GM23248 (cell line): Measurements from ENCODE around the gene SLC16A8. TPM values are rescaled to one million over a fixed set of nuclear protein-coding genes. Genes with fewer than 3 reads are reported as not detected.
A peak's percentile ranks its signal among the peaks of the same experiment; 100 is the strongest.

Source experiments
- DNase-seq: peaks from one replicate; pipeline ENCODE4 v3.0.0-alpha.2; 2015
- H2AFZ ChIP-seq: fragments of 200-600 bp; sonication (generic); 2 replicates; pipeline ENCODE4 v1.6.1; 2016; ENCODE audit warnings: antibody characterized with exemption
- H3F3A ChIP-seq: fragments of 200-600 bp; sonication (generic); 2 replicates; pipeline ENCODE4 v1.6.1; 2016; ENCODE audit warnings: mild to moderate bottlenecking, antibody characterized with exemption, mixed run types; ENCODE audit not compliant: insufficient read depth
- H3K27ac ChIP-seq: fragments of 200-600 bp; sonication (generic); 2 replicates; pipeline ENCODE4 v1.5.1; 2016; ENCODE audit warnings: mild to moderate bottlenecking
- H3K27me3 ChIP-seq: fragments of 200-600 bp; sonication (generic); replicated peaks from 2 replicates; pipeline ENCODE4 v1.6.1; 2016; ENCODE audit warnings: mild to moderate bottlenecking; ENCODE audit not compliant: insufficient read depth
- H3K36me3 ChIP-seq: fragments of 200-600 bp; sonication (generic); 2 replicates; pipeline ENCODE4 v1.6.1; 2016; ENCODE audit warnings: low read depth, mild to moderate bottlenecking
- H3K4me1 ChIP-seq: fragments of 200-600 bp; sonication (generic); 2 replicates; pipeline ENCODE4 v1.6.1; 2016; ENCODE audit warnings: mild to moderate bottlenecking; ENCODE audit not compliant: insufficient read depth
- H3K4me2 ChIP-seq: fragments of 200-600 bp; sonication (generic); one replicate; pipeline ENCODE4 v1.6.1; 2016; ENCODE audit warnings: mild to moderate bottlenecking; ENCODE audit not compliant: unreplicated experiment
- H3K4me3 ChIP-seq: fragments of 200-600 bp; sonication (generic); 2 replicates; pipeline ENCODE4 v1.5.1; 2016; ENCODE audit warnings: mild to moderate bottlenecking
- H3K79me2 ChIP-seq: fragments of 200-600 bp; sonication (generic); 2 replicates; pipeline ENCODE4 v1.6.1; 2016; ENCODE audit warnings: mild to moderate bottlenecking; ENCODE audit not compliant: insufficient read depth
- H3K9ac ChIP-seq: fragments of 200-600 bp; sonication (generic); 2 replicates; pipeline ENCODE4 v1.6.1; 2016; ENCODE audit warnings: mild to moderate bottlenecking
- H3K9me2 ChIP-seq: fragments of 200-600 bp; sonication (generic); 2 replicates; pipeline ENCODE4 v1.6.1; 2016; ENCODE audit warnings: mixed run types, mild to moderate bottlenecking, moderate library complexity; ENCODE audit not compliant: insufficient read depth
- H3K9me3 ChIP-seq: fragments of 200-600 bp; sonication (generic); one replicate; pipeline ENCODE4 v1.6.1; 2017; ENCODE audit warnings: low read depth
- H4K20me1 ChIP-seq: fragments of 200-600 bp; sonication (generic); 2 replicates; pipeline ENCODE4 v1.6.0; 2016; ENCODE audit not compliant: insufficient read depth
- EZH2 ChIP-seq: fragments of 200-600 bp; sonication (generic); IDR thresholded peaks from 2 replicates; pipeline ENCODE4 v1.6.1; 2018; ENCODE audit warnings: antibody characterized with exemption, mild to moderate bottlenecking; ENCODE audit not compliant: insufficient read depth, poor library complexity, severe bottlenecking
- EZH2phosphoT487 ChIP-seq: fragments of 200-600 bp; sonication (generic); IDR thresholded peaks from 2 replicates; pipeline ENCODE4 v1.6.1; 2018; ENCODE audit warnings: antibody characterized with exemption, moderate library complexity, mild to moderate bottlenecking, low read depth; ENCODE audit not compliant: insufficient read depth
- WGBS, 2 experiments: methylation state at CpG; one replicate each; pipeline ENCODE4 v1.1.6; 2015 to 2017; ENCODE audit warnings: low lambda C conversion rate in 2 of 2, low coverage in 1 of 2; ENCODE audit errors: missing lambda C conversion rate in 2 of 2; 5-methylcytosine and 5-hydroxymethylcytosine counted together
- in situ Hi-C: fragments of 300-500 bp; cut with MboI; formaldehyde crosslinking; loops from 2 replicates; pipeline ENCODE4 v1.15.0; 2020
- polyA plus RNA-seq: library from polyadenylated mRNA; unstranded; fragments of >200 nt; fragmentation: Nextera tagmentation; extraction: Ambion mirVana; gene quantifications from 2 replicates; pipeline ENCODE4 v1.2.1, GENCODE V29; 2016
- total RNA-seq: library from RNA; depleted of rRNA; stranded (reverse); fragments of >200 nt; shearing (Covaris generic); gene quantifications from 2 replicates; pipeline ENCODE4 v1.2.3, GENCODE V29; 2014

SLC16A8 gene
- total and polyA plus RNA-seq, 2 experiments from 2014 or later, result 1.3 to 1.4 TPM

GRCh38 chr22:38066381-38067027 lies 17.5 kb downstream of the SLC16A8 start:
- Histone ChIP-seq H3K9me3 (no peaks in the 10 kb centered on the region), H3K79me2 (no peaks in the 10 kb centered on the region), H3K4me1 (no peaks in the 10 kb centered on the region), H3F3A (no peaks in the 10 kb centered on the region), H3K4me2 (no peak overlapping the region), H3K27ac (no peak overlapping the region), H3K36me3 (no peaks in the 10 kb centered on the region), H3K9ac (no peak overlapping the region), H2AFZ (no peak overlapping the region), H4K20me1 (no peaks in the 10 kb centered on the region), H3K4me3 (no peak overlapping the region), H3K9me2 (no peaks in the 10 kb centered on the region), H3K27me3 (no peaks in the 10 kb centered on the region)
- in situ Hi-C loops, result no loop called here
- TF ChIP-seq EZH2phosphoT487 (no peak), EZH2 (no peak)
- WGBS, 2 experiments, result 68 to 71% methylated on average over 13 of the region's 13 CpGs
- no peak for DNase-seq

GRCh38 chr22:38065539-38065938 lies 18.4 kb downstream of the SLC16A8 start:
- no peaks in the 10 kb centered on the region for H3K9me2 ChIP-seq
- H3K27me3 ChIP-seq, result no peaks in the 10 kb centered on the region
- H3K4me3 ChIP-seq, result no peak overlapping the region
- no peaks in the 10 kb centered on the region for H4K20me1 ChIP-seq
- H2AFZ ChIP-seq, result no peak overlapping the region
- H3K4me2 ChIP-seq, result no peak overlapping the region
- no peak overlapping the region for H3K9ac ChIP-seq
- H3F3A ChIP-seq, result no peaks in the 10 kb centered on the region
- H3K9me3 ChIP-seq, result no peaks in the 10 kb centered on the region
- in situ Hi-C loops, result no loop called here
- TF ChIP-seq EZH2phosphoT487 (no peak), EZH2 (no peak)
- no peaks in the 10 kb centered on the region for H3K4me1 ChIP-seq
- no peak for DNase-seq
- no peak overlapping the region for H3K27ac ChIP-seq
- WGBS, 2 experiments, result 91 to 98% methylated on average over 8 of the region's 8 CpGs
- no peaks in the 10 kb centered on the region for H3K79me2 ChIP-seq
- no peaks in the 10 kb centered on the region for H3K36me3 ChIP-seq

GRCh38 chr22:38062791-38063190 lies 21.2 kb downstream of the SLC16A8 start:
- Histone ChIP-seq H3K9ac (no peak overlapping the region), H3K36me3 (no peaks in the 10 kb centered on the region), H2AFZ (no peak overlapping the region), H3K9me3 (no peaks in the 10 kb centered on the region), H4K20me1 (no peaks in the 10 kb centered on the region), H3K9me2 (no peaks in the 10 kb centered on the region), H3K27ac (no peak overlapping the region), H3F3A (no peaks in the 10 kb centered on the region), H3K27me3 (no peaks in the 10 kb centered on the region), H3K4me1 (no peaks in the 10 kb centered on the region), H3K4me3 (no peak overlapping the region), H3K79me2 (no peaks in the 10 kb centered on the region), H3K4me2 (no peak overlapping the region)
- in situ Hi-C loops, result no loop called here
- 20 to 25% methylated on average over 6 of the region's 6 CpGs for WGBS, 2 experiments
- TF ChIP-seq EZH2phosphoT487, result no peak
- no peak for DNase-seq

- Histone ChIP-seq H3F3A (no peaks in the 10 kb centered on the region), H2AFZ (peak within 1 kb of the TSS; percentile 93), H3K36me3 (no peaks in the 10 kb centered on the region), H3K9me2 (no peaks in the 10 kb centered on the region), H3K27me3 (no peaks in the 10 kb centered on the region), H3K4me1 (no peaks in the 10 kb centered on the region), H3K27ac (peak within 1 kb of the TSS; percentile 35), H3K4me2 (peak within 1 kb of the TSS; percentile 74), H4K20me1 (no peaks in the 10 kb centered on the region), H3K9ac (peak within 1 kb of the TSS; percentile 65), H3K79me2 (no peaks in the 10 kb centered on the region), H3K9me3 (no peaks in the 10 kb centered on the region), H3K4me3 (peak within 1 kb of the TSS; percentile 72)
- no peak for TF ChIP-seq EZH2phosphoT487
- TF ChIP-seq EZH2, result no peak
- WGBS, 2 experiments, result 4 to 5% methylated on average over 38 to 46 of the region's 47 CpGs
- peak; percentile 93 for DNase-seq
- in situ Hi-C loops, result loop anchor here (10.0 kb wide), 1 partner anchor 518 kb away; the partner anchor contains the start of gene DMC1
These were observed 26.8 kb downstream of the SLC16A8 start, which contains the start of gene PICK1 for GRCh38 chr22:38056969-38057891. Gene PICK1, plus strand, starts transcription at chr22:38057404. Its CDS starts 406 bp downstream, at chr22:38057810.
